SHP77 treated with DMSO at 0.1 percent for 48 hours (cell line): ENCODE results near the gene MMS22L.

ENCODE experiments used
- DNase-seq: peaks from one replicate; lab custom pipeline; 2025; lab: John Stamatoyannopoulos, UW

MMS22L gene

GRCh38 chr6:97282726-97283617 lies at the start of gene MMS22L:
TSS of gene MMS22L (minus strand) at chr6:97283216. CDS start at chr6:97282477, 739 bp downstream.
- peak; percentile 87 for DNase-seq

GRCh38 chr6:97322811-97323210 lies 39.8 kb upstream of the MMS22L start:
- no peak for DNase-seq

- no peak for DNase-seq
Measured at GRCh38 chr6:97322226-97322625, 39.2 kb upstream of the MMS22L start.

- no peak for DNase-seq
Measured at GRCh38 chr6:97316978-97317377, 34.0 kb upstream of the MMS22L start.

GRCh38 chr6:97312241-97312640 lies 29.2 kb upstream of the MMS22L start:
- DNase-seq, result no peak

- no peak for DNase-seq
Measured at GRCh38 chr6:97306544-97307320, 23.7 kb upstream of the MMS22L start.

- no peak for DNase-seq
Measured at GRCh38 chr6:97305414-97306066, 22.5 kb upstream of the MMS22L start.

GRCh38 chr6:97304701-97305100 lies 21.7 kb upstream of the MMS22L start:
- no peak for DNase-seq

- DNase-seq, result no peak
Measured at GRCh38 chr6:97294451-97294850, 11.4 kb upstream of the MMS22L start.

GRCh38 chr6:97293198-97293696 lies 10.2 kb upstream of the MMS22L start:
- DNase-seq, result no peak

GRCh38 chr6:97292671-97293070 lies 9.7 kb upstream of the MMS22L start:
- DNase-seq, result no peak

GRCh38 chr6:97291896-97292295 lies 8.9 kb upstream of the MMS22L start:
- DNase-seq, result no peak

GRCh38 chr6:97289332-97289731 lies 6.3 kb upstream of the MMS22L start:
- no peak for DNase-seq

- no peak for DNase-seq
Measured at GRCh38 chr6:97288188-97288587, 5.2 kb upstream of the MMS22L start.

- DNase-seq, result no peak
Measured at GRCh38 chr6:97282238-97282725, 734 bp downstream of the MMS22L start.

GRCh38 chr6:97280766-97281165 lies 2.2 kb downstream of the MMS22L start:
- no peak for DNase-seq

GRCh38 chr6:97275804-97276203 lies 7.2 kb downstream of the MMS22L start:
- no peak for DNase-seq

- DNase-seq, result no peak
Measured at GRCh38 chr6:97269821-97270220, 13.2 kb downstream of the MMS22L start.

GRCh38 chr6:97262676-97263075 lies 20.3 kb downstream of the MMS22L start:
- no peak for DNase-seq

GRCh38 chr6:97246842-97247241 lies 36.2 kb downstream of the MMS22L start:
- DNase-seq, result no peak

- no peak for DNase-seq
Measured at GRCh38 chr6:97240222-97240621, 42.8 kb downstream of the MMS22L start.

- no peak for DNase-seq
Measured at GRCh38 chr6:97231911-97232310, 51.1 kb downstream of the MMS22L start.
